MM.1S (cell line): Measurements from ENCODE around the gene CLCN7.

Experiments used
- CTCF ChIP-seq: fragments of 300-600 bp; sonication (generic); IDR thresholded peaks from 2 replicates; pipeline ENCODE4 v1.5.1; 2016; ENCODE audit warnings: antibody characterized with exemption, low read length, mixed read lengths
- EZH2 ChIP-seq: fragments of 300-600 bp; sonication (generic); optimal IDR thresholded peaks from 2 replicates; pipeline ENCODE3; 2017; ENCODE audit warnings: low read depth, mild to moderate bottlenecking, antibody characterized with exemption, low read length, mixed read lengths
- EZH2phosphoT487 ChIP-seq: fragments of 300-600 bp; sonication (generic); IDR thresholded peaks from 2 replicates; pipeline ENCODE4 v1.6.1; 2018; ENCODE audit warnings: antibody characterized with exemption, low read length

DNA sequence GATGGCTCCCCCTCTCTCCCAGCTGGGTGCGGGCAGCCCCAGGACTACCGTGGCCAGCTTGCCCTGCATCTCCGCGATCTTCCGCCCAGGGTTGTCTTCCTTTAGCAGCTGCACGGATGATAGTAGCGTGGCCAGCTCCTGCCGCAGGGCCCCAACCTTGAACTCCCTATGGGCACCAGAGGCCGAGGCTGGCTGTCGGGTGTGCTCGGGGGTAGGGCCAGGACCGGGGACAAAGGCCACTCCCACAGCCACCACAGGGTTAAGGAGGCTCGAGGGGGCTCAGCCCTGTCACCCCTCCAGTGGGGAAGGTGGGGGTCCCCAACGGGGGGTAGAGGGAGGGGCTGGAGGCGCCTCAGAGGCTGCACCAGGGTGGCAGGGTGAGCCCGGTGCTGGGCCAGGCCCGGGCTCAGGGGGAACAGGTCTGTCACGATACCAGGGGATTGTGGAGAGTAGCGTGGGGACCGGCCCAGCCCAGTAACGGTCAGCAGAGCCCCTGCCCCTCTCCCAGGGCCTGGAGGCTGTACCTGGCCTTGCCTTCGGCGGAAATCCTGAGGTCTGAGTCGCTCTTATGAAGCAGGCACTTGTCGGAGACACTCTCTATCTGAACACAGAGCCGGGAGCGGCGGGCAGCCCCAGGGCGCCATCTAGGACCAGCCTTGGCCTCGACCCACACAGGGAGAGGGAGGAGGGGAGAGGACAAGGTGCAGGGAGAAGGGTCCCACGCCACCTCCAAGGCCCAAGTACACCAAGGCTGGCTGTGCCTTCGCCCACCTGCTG, 38.7 kb downstream of the CLCN7 start:
- TF ChIP-seq CTCF = no peak
- TF ChIP-seq EZH2 = no peak
- no peak for TF ChIP-seq EZH2phosphoT487
